ENCODE results near the gene CAMKMT. TPM values are rescaled to one million over a fixed set of nuclear protein-coding genes. Genes with fewer than 3 reads are reported as not detected.

The CAMKMT gene
- total and polyA plus RNA-seq, 10 donors: 4.1 to 26.1 (median 11.0) TPM

- 94 to 98% (median 95%) methylated on average over 3 of the region's 3 CpGs for WGBS, 5 donors
- H3K27ac ChIP-seq: no peak overlapping the region
- no peaks in the 10 kb centered on the region for H3K9me3 ChIP-seq
- no peaks in the 10 kb centered on the region for H3K4me1 ChIP-seq
- intact Hi-C loops (cut with DNase I; ENCODE audit: low total_unique reads): no loop called here
- no peak overlapping the region for H3K4me3 ChIP-seq
- DNase-seq: no peak
- TF ChIP-seq CTCF (IDR thresholded peaks at IDR 0.05 in 8 of 11, conservative IDR thresholded peaks at IDR 0.05 in 3 of 11): no peak
- no peak for TF ChIP-seq POLR2AphosphoS5 (IDR thresholded peaks at IDR 0.05)
- TF ChIP-seq POLR2A (IDR thresholded peaks at IDR 0.05): no peak
- H3K27me3 ChIP-seq (replicated peaks in 1 of 7): no peaks in the 10 kb centered on the region
- no peaks in the 10 kb centered on the region for H3K36me3 ChIP-seq
These were observed 381.7 kb downstream of the CAMKMT start for GRCh38 chr2:44743473-44743872.

- Histone ChIP-seq H3K27me3 (replicated peaks in 1 of 7) (no peaks in the 10 kb centered on the region), H3K4me1 (no peaks in the 10 kb centered on the region), H3K4me3 (no peak overlapping the region), H3K9me3 (no peaks in the 10 kb centered on the region), H3K36me3 (peaks cover 0 to 6% (median 0%) of the 10 kb centered on the region in 6 donors), H3K27ac (no peak overlapping the region)
- TF ChIP-seq POLR2A (IDR thresholded peaks at IDR 0.05) (no peak), POLR2AphosphoS5 (IDR thresholded peaks at IDR 0.05) (no peak), CTCF (IDR thresholded peaks at IDR 0.05 in 8 of 11, conservative IDR thresholded peaks at IDR 0.05 in 3 of 11) (no peak)
- intact Hi-C loops (cut with DNase I; ENCODE audit: low total_unique reads): no loop called here
- 80 to 89% (median 83%) methylated on average over 12 of the region's 12 CpGs for WGBS, 5 donors
- no peak for DNase-seq
These were observed 383.5 kb downstream of the CAMKMT start for GRCh38 chr2:44744961-44745892.

- no peak overlapping the region for H3K27ac ChIP-seq
- H3K4me3 ChIP-seq: no peak overlapping the region
- no peaks in the 10 kb centered on the region for H3K27me3 ChIP-seq (replicated peaks in 1 of 7)
- DNase-seq: no peak
- H3K4me1 ChIP-seq: no peaks in the 10 kb centered on the region
- H3K9me3 ChIP-seq: no peaks in the 10 kb centered on the region
- TF ChIP-seq POLR2AphosphoS5 (IDR thresholded peaks at IDR 0.05): no peak
- no peak for TF ChIP-seq CTCF (IDR thresholded peaks at IDR 0.05 in 8 of 11, conservative IDR thresholded peaks at IDR 0.05 in 3 of 11)
- no peak for TF ChIP-seq POLR2A (IDR thresholded peaks at IDR 0.05)
- H3K36me3 ChIP-seq: peaks cover 0 to 8% (median 0%) of the 10 kb centered on the region in 6 donors
- intact Hi-C loops (cut with DNase I; ENCODE audit: low total_unique reads): no loop called here
- 82 to 93% (median 90%) methylated on average over 4 of the region's 4 CpGs for WGBS, 5 donors
These were observed 384.4 kb downstream of the CAMKMT start for GRCh38 chr2:44745922-44746766.

Measured in spleen (tissue), 11 donors.